G401 (cell line): Measurements from ENCODE around the gene TNFRSF21. TPM values are rescaled to one million over a fixed set of nuclear protein-coding genes. Genes with fewer than 3 reads are reported as not detected.
A peak's percentile ranks its signal among the peaks of the same experiment; 100 is the strongest.

Source experiments
- DNase-seq: peaks from one replicate; pipeline ENCODE4 v3.0.0-alpha.2; 2015; ENCODE audit warnings: low spot score
- in situ Hi-C: cut with HindIII; loops from 2 replicates; pipeline ENCODE4 v1.10.0; 2016; ENCODE audit warnings: low sequenced_read_pairs, mixed read lengths
- total RNA-seq: library from RNA; depleted of rRNA; stranded (reverse); fragments of >200 nt; shearing (Covaris generic); gene quantifications from 2 replicates; pipeline ENCODE4 v1.2.3, GENCODE V29; 2014; rRNA removed

Gene TNFRSF21, protein sequence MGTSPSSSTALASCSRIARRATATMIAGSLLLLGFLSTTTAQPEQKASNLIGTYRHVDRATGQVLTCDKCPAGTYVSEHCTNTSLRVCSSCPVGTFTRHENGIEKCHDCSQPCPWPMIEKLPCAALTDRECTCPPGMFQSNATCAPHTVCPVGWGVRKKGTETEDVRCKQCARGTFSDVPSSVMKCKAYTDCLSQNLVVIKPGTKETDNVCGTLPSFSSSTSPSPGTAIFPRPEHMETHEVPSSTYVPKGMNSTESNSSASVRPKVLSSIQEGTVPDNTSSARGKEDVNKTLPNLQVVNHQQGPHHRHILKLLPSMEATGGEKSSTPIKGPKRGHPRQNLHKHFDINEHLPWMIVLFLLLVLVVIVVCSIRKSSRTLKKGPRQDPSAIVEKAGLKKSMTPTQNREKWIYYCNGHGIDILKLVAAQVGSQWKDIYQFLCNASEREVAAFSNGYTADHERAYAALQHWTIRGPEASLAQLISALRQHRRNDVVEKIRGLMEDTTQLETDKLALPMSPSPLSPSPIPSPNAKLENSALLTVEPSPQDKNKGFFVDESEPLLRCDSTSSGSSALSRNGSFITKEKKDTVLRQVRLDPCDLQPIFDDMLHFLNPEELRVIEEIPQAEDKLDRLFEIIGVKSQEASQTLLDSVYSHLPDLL
- 0.12 and 1.7 TPM in 2 replicates for total RNA-seq

- peak; percentile 95 for DNase-seq
- in situ Hi-C loops, result no loop called here
Observed at GRCh38 chr6:47309291-47310130, at the start of gene TNFRSF21. Gene TNFRSF21, minus strand, starts transcription at chr6:47309905. Its CDS starts 394 bp downstream, at chr6:47309511.

DNA sequence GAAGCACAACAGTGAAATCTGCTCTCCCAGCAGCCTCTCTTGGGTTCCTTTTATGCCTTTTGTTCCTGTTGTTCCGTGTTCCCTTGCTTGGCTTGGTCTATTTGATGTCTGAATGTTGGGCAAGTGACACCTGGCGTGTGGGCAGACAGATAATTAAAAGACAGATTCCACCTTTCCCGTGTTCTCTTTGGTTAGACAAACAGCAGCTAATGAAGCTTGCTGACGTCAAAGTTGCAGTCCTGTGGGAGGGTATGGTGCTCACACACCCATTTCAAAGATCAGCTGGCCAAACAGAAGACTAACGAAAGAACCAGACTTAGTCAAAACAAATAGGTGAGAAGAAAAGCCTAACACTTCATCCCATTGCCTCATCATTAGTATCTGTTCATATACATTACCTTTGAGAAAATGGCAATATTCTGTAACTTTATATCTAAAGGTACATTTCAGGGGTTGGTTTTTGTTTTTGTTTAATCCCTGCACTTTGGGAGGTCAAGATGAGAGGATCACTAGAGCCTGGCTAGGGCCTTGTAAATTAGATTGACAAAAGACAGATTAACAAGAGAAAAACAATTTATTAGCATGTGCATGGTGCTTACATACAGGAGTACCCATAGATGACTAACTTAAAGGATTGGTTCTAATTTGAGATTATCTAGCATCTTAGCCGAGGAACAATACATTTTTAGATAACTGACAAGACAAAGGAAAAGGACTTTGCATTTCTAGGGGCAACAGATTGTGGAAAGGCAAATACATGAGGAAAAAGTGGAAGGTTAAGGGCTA, 48.9 kb upstream of the TNFRSF21 start:
- peak; percentile 64 for DNase-seq
- in situ Hi-C loops, result no loop called here

DNA sequence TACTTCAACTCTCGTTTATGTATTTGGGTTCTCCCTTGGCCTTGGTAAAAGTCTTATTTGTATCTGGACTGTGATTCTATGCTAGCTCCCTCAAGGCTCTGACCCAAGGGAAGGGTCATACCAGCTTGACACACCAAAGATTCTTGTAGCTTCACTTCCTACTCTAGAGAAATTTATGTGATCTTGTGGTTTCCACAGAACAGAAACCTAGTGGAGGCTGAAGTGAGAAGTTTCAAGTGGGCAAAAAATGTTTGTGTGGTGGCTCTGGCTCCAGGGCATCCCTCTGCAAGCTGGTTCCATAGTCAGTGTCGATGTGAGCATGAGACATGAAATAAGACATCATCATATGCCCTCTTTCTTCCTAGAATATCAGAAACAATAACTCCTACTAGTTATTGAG, 48.1 kb upstream of the TNFRSF21 start:
- in situ Hi-C loops, result no loop called here
- no peak for DNase-seq

GRCh38 chr6:47355496-47355895, 45.8 kb upstream of the TNFRSF21 start:
- peak; percentile 77 for DNase-seq
- in situ Hi-C loops, result no loop called here

DNA sequence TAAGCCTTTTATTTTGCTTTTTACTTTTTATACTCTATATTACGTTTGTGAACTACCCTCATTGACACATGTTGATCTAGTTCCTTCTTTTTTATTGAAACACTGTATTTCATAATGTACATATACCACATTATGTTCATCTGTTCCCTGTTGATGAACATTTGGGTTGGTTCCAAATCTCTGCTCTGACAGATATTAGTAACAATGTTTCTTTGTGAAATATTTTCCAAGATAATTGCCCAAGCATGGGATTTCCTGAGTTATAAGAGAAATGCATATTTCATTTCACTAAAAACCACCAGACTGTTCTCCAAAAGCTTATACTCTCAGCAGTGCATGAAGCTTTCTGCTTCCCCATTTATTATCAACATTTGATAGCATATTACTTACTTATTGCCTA, 44.2 kb upstream of the TNFRSF21 start:
- peak; percentile 52 for DNase-seq
- in situ Hi-C loops, result no loop called here

- peak; percentile 94 for DNase-seq
- in situ Hi-C loops, result no loop called here
Observed at GRCh38 chr6:47352966-47353365, 43.3 kb upstream of the TNFRSF21 start.

GRCh38 chr6:47352194-47352920, 42.7 kb upstream of the TNFRSF21 start:
- peak; percentile 19 for DNase-seq
- in situ Hi-C loops, result no loop called here

DNA sequence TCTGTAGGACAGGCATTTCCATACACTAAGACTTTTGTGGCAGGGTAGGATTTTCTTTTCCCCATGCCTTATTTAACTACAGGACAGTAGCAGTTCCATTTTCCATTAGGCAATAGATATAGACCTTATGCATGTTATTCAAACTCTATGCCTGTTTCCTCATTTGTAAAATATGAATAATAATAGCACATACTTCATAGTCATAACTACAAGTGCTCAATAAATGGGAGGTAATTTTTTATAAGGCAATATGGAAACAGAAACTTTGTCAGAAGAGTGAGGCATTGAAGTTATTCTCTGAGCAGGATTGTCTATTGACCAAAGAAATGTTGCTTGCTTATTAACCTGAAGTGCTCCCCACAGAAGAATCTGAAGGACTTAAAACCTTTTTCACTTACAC, 41.9 kb upstream of the TNFRSF21 start:
- in situ Hi-C loops, result no loop called here
- no peak for DNase-seq

GRCh38 chr6:47349931-47350330, 40.2 kb upstream of the TNFRSF21 start:
- DNase-seq, result peak; percentile 74
- in situ Hi-C loops, result no loop called here

DNA sequence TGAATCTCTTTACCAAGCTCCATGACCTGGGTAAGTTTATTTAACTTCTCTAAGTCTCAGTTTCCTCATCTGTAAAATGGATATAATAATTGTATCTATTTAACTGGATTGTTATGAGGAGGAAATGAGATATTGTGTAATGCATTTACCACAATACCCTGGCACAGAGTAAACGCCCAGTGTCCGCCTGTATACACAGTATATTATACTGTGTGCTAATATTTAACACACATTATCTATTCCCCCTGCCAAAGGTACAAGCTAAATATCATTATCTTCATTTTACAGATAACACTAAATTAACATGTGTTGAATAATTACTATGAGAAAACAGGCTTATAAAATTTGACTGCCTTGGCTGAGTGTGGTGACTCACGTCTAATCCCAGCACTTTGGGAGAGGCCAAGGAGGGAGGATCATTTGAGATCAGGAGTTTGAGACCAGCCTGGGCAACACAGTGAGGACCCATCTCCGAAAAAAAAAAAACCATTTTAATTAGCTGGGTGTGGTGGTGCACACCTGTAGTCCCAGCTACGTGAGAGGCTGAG, 38.7 kb upstream of the TNFRSF21 start:
- DNase-seq, result no peak
- in situ Hi-C loops, result no loop called here

DNA sequence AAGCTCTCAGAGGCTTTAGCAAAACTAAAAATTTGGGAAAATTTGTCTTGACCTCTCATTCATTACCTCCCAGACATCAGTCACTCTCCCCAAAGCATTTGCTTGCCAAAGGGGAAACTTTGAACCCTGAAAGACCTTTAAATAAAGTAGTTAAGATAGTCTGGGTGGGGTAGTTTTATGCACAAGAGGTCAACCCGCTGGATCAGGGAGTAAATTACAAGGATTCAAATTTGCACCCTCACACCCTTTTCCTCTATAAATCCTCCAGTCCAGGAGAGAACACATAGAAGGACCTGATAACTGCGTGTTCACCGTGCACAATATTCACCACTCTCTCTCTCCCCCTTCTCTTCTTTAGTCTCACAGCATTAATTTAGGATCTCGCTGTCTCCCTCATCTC, 36.1 kb upstream of the TNFRSF21 start:
- in situ Hi-C loops, result no loop called here
- DNase-seq, result no peak

GRCh38 chr6:47344022-47344421, 34.3 kb upstream of the TNFRSF21 start:
- DNase-seq, result peak; percentile 58
- in situ Hi-C loops, result no loop called here

- no peak for DNase-seq
- in situ Hi-C loops, result no loop called here
Observed at GRCh38 chr6:47343600-47343999, 33.9 kb upstream of the TNFRSF21 start.

DNA sequence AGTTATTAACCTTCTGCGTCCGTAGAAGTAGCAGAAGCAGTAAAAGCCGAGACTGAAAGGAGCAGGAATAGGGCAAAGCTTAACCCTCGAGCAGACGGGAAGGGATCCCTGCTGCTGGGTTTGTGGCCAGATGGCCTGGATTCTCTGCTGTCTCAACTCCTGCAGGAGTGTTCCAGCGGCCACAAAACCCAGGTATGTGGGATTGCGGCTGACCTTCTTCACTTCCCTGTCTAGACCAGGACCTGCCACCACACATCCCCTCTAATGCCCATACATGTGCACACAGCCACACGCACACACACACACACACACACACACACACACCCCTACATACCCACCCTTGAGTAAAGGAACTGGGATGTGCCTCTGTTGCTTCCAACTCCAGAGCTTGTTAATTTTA, 33.1 kb upstream of the TNFRSF21 start:
- in situ Hi-C loops, result no loop called here
- peak; percentile 55 for DNase-seq

GRCh38 chr6:47337519-47337918, 27.8 kb upstream of the TNFRSF21 start:
- DNase-seq, result no peak
- in situ Hi-C loops, result no loop called here

DNA sequence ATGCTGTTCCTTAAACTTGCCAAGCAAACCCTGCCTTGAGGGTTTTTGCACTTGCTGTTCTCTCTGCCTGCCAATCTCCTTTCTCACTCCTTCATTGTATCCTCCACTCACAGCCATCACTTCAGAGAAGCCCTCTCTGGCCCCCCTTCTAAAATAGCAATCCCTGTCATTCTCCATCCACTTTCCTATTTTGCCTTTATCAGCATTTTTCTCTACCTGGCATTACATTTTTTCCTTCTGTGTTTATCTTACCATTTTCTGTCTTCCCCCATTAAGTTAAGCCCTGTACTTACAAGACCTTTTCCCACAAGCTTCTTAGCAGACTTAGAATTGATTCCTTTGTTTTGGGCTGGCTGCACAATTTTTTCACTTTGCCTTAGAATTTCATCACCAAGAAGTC, 26.6 kb upstream of the TNFRSF21 start:
- in situ Hi-C loops, result no loop called here
- DNase-seq, result no peak

- in situ Hi-C loops, result no loop called here
- no peak for DNase-seq
Observed at GRCh38 chr6:47335466-47335865, 25.8 kb upstream of the TNFRSF21 start.

DNA sequence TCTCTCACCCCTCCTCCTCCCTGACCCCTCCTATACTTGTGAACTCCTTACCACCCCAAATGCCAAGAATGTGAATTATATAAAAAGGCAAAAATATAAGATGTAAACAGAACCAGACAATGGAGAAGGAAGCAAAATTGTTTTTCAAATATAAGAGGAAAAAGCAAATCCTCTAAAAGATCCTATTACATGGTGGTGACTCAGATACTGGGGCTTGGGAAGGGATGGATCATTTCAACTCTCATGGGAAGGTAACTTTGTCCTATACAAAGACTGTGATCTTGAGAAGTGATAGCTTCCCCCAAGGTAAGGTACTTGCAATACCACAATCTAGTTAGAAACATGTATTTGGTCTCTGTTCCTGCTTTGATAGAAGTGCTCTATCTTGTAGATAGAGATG, 24.6 kb upstream of the TNFRSF21 start:
- no peak for DNase-seq
- in situ Hi-C loops, result no loop called here
